ENCODE data around the gene DSCAM.

The DSCAM gene

GRCh38 chr21:40257342-40257741 lies 589.6 kb downstream of the DSCAM start:
- TF ChIP-seq REST (IDR thresholded peaks at IDR 0.05; ENCODE audit: insufficient read depth in 1 of 2, low read depth in 2 of 2, low read length in 2 of 2) (no peak), POLR2AphosphoS5 (IDR thresholded peaks at IDR 0.05; ENCODE audit: low read depth, low read length) (no peak), FOXP2 (optimal IDR thresholded peaks at IDR 0.05; ENCODE audit: borderline replicate concordance, extremely low read depth, extremely low read length, insufficient read depth) (no peak), SIN3A (IDR thresholded peaks at IDR 0.05; ENCODE audit: borderline replicate concordance, insufficient read depth, low read length) (no peak), TAF1 (IDR thresholded peaks at IDR 0.05; ENCODE audit: borderline replicate concordance, insufficient read depth, low read length) (no peak)

GRCh38 chr21:40255518-40256444 lies 591.2 kb downstream of the DSCAM start:
- TF ChIP-seq FOXP2 (optimal IDR thresholded peaks at IDR 0.05; ENCODE audit: borderline replicate concordance, extremely low read depth, extremely low read length, insufficient read depth), result no peak
- TF ChIP-seq SIN3A (IDR thresholded peaks at IDR 0.05; ENCODE audit: borderline replicate concordance, insufficient read depth, low read length), result no peak
- TF ChIP-seq REST (IDR thresholded peaks at IDR 0.05; ENCODE audit: insufficient read depth in 1 of 2, low read depth in 2 of 2, low read length in 2 of 2), result no peak
- TF ChIP-seq TAF1 (IDR thresholded peaks at IDR 0.05; ENCODE audit: borderline replicate concordance, insufficient read depth, low read length), result no peak
- no peak for TF ChIP-seq POLR2AphosphoS5 (IDR thresholded peaks at IDR 0.05; ENCODE audit: low read depth, low read length)

GRCh38 chr21:40254540-40255465 lies 592.2 kb downstream of the DSCAM start:
- TF ChIP-seq POLR2AphosphoS5 (IDR thresholded peaks at IDR 0.05; ENCODE audit: low read depth, low read length) (no peak), SIN3A (IDR thresholded peaks at IDR 0.05; ENCODE audit: borderline replicate concordance, insufficient read depth, low read length) (no peak), FOXP2 (optimal IDR thresholded peaks at IDR 0.05; ENCODE audit: borderline replicate concordance, extremely low read depth, extremely low read length, insufficient read depth) (no peak), REST (IDR thresholded peaks at IDR 0.05; ENCODE audit: insufficient read depth in 1 of 2, low read depth in 2 of 2, low read length in 2 of 2) (no peak), TAF1 (IDR thresholded peaks at IDR 0.05; ENCODE audit: borderline replicate concordance, insufficient read depth, low read length) (no peak)

- TF ChIP-seq SIN3A (IDR thresholded peaks at IDR 0.05; ENCODE audit: borderline replicate concordance, insufficient read depth, low read length), result no peak
- no peak for TF ChIP-seq TAF1 (IDR thresholded peaks at IDR 0.05; ENCODE audit: borderline replicate concordance, insufficient read depth, low read length)
- no peak for TF ChIP-seq REST (IDR thresholded peaks at IDR 0.05; ENCODE audit: insufficient read depth in 1 of 2, low read depth in 2 of 2, low read length in 2 of 2)
- no peak for TF ChIP-seq FOXP2 (optimal IDR thresholded peaks at IDR 0.05; ENCODE audit: borderline replicate concordance, extremely low read depth, extremely low read length, insufficient read depth)
- no peak for TF ChIP-seq POLR2AphosphoS5 (IDR thresholded peaks at IDR 0.05; ENCODE audit: low read depth, low read length)
Measured at GRCh38 chr21:40253112-40253511, 593.8 kb downstream of the DSCAM start.

All from PFSK-1 (cell line).